AG08395 (cell line): ENCODE measurements around the gene HS1BP3.
A peak's percentile ranks its signal among the peaks of the same experiment; 100 is the strongest.

Source experiments
- DNase-seq: peaks from one replicate; pipeline ENCODE4 v3.0.0; 2012; ENCODE audit warnings: mixed read lengths, low spot score

Gene HS1BP3

GRCh38 chr2:20617081-20617575, 33.8 kb downstream of the HS1BP3 start:
- no peak for DNase-seq

GRCh38 chr2:20616341-20616871, 34.5 kb downstream of the HS1BP3 start:
- DNase-seq, result no peak

- no peak for DNase-seq
Measured at GRCh38 chr2:20615466-20616241, 35.2 kb downstream of the HS1BP3 start.

GRCh38 chr2:20615068-20615465, 35.8 kb downstream of the HS1BP3 start:
- DNase-seq, result no peak

GRCh38 chr2:20614201-20615067, 36.5 kb downstream of the HS1BP3 start:
- DNase-seq, result no peak

GRCh38 chr2:20612925-20613916, 37.7 kb downstream of the HS1BP3 start:
- DNase-seq, result no peak

GRCh38 chr2:20611844-20612356, 39.0 kb downstream of the HS1BP3 start:
- no peak for DNase-seq

GRCh38 chr2:20611077-20611843, 39.6 kb downstream of the HS1BP3 start:
- peak; percentile 73 for DNase-seq

- no peak for DNase-seq
Measured at GRCh38 chr2:20609995-20610357, 40.9 kb downstream of the HS1BP3 start.

GRCh38 chr2:20609349-20609994, 41.4 kb downstream of the HS1BP3 start:
- peak; percentile 67 for DNase-seq

GRCh38 chr2:20608666-20609348, 42.1 kb downstream of the HS1BP3 start:
- DNase-seq, result no peak

GRCh38 chr2:20607446-20607845, 43.5 kb downstream of the HS1BP3 start:
- DNase-seq, result no peak

GRCh38 chr2:20606198-20606597, 44.7 kb downstream of the HS1BP3 start:
- DNase-seq, result no peak

GRCh38 chr2:20604951-20605381, 45.9 kb downstream of the HS1BP3 start:
- peak; percentile 88 for DNase-seq

- DNase-seq, result no peak
Measured at GRCh38 chr2:20604401-20604911, 46.4 kb downstream of the HS1BP3 start.

- no peak for DNase-seq
Measured at GRCh38 chr2:20603791-20604190, 47.1 kb downstream of the HS1BP3 start.

GRCh38 chr2:20602803-20603202, 48.1 kb downstream of the HS1BP3 start:
- DNase-seq, result no peak

GRCh38 chr2:20600756-20601325, 50.1 kb downstream of the HS1BP3 start:
- no peak for DNase-seq
